ENCODE data around the gene ACLY.
A peak's percentile ranks its signal among the peaks of the same experiment; 100 is the strongest.

DNA sequence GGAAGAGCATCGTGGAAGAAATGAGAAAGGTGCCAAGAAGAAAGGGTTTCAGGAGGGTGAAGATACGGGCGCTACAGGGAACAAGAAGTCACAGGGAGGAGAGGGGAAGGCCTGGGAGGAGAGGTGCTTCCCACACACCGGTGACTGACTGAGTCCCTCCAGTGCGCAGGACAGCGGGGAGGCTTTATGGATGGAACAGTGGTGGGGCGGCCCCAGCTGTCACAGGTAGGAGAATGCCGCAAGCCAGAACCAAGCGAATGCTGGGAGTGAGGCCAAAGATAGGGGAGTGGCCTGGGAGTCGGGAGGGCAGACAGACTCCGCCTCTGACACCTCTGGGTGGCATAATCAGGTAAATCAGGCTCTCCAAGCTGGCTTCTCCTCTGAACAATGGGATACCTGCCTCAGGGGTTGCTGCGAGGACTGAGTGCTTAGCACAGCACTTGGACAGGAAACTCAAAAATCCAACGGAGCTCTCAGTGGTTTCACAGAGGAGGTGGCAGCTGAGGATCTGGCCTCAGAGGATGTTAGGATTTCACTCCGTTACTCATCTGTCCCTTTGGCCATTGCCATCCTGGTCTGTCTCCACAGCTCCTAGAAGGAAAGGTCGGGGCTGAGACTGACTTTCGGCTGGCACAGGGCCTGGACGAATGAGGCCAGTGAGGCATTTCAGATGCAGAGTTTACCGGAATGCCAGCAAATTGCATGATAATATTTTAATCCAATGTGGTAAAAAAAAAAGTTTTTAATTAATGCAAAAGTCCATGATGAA is 47.1 kb upstream of the ACLY start:
- TF ChIP-seq, protein P1, sequence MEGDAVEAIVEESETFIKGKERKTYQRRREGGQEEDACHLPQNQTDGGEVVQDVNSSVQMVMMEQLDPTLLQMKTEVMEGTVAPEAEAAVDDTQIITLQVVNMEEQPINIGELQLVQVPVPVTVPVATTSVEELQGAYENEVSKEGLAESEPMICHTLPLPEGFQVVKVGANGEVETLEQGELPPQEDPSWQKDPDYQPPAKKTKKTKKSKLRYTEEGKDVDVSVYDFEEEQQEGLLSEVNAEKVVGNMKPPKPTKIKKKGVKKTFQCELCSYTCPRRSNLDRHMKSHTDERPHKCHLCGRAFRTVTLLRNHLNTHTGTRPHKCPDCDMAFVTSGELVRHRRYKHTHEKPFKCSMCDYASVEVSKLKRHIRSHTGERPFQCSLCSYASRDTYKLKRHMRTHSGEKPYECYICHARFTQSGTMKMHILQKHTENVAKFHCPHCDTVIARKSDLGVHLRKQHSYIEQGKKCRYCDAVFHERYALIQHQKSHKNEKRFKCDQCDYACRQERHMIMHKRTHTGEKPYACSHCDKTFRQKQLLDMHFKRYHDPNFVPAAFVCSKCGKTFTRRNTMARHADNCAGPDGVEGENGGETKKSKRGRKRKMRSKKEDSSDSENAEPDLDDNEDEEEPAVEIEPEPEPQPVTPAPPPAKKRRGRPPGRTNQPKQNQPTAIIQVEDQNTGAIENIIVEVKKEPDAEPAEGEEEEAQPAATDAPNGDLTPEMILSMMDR (optimal IDR thresholded peaks at IDR 0.05 in 1 of 3, IDR thresholded peaks at IDR 0.05 in 1 of 3, conservative IDR thresholded peaks at IDR 0.05 in 1 of 3; ENCODE audit: extremely low read depth in 1 of 3, insufficient read depth in 2 of 3, low read length in 3 of 3): peak in 1 of 3 experiments; percentile 25
- no peak for TF ChIP-seq EZH2 (IDR thresholded peaks at IDR 0.05; ENCODE audit: low read length)
